Measurements from ENCODE around the gene DLGAP1.

Gene DLGAP1

DNA sequence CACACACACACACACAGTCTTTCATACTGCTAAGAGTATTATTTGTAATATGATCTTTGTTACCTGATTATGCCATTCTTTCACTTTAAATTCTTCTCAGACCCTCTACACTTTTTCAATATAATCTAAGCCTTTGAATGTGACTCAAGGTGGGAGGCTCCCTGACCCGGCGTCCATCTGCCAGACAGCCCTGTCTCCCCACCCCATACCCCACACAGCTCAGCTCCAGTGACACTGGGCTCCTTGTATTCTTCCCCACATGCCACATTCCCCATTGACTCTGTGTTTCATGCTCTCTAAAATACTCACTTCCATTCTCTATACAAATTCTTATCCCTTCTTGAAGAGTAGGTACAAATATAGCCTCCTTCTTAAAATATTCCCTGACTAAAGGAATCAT lies 563.0 kb downstream of the DLGAP1 start:
- TF ChIP-seq, protein P1, sequence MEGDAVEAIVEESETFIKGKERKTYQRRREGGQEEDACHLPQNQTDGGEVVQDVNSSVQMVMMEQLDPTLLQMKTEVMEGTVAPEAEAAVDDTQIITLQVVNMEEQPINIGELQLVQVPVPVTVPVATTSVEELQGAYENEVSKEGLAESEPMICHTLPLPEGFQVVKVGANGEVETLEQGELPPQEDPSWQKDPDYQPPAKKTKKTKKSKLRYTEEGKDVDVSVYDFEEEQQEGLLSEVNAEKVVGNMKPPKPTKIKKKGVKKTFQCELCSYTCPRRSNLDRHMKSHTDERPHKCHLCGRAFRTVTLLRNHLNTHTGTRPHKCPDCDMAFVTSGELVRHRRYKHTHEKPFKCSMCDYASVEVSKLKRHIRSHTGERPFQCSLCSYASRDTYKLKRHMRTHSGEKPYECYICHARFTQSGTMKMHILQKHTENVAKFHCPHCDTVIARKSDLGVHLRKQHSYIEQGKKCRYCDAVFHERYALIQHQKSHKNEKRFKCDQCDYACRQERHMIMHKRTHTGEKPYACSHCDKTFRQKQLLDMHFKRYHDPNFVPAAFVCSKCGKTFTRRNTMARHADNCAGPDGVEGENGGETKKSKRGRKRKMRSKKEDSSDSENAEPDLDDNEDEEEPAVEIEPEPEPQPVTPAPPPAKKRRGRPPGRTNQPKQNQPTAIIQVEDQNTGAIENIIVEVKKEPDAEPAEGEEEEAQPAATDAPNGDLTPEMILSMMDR (IDR thresholded peaks at IDR 0.05) = no peak

DNA sequence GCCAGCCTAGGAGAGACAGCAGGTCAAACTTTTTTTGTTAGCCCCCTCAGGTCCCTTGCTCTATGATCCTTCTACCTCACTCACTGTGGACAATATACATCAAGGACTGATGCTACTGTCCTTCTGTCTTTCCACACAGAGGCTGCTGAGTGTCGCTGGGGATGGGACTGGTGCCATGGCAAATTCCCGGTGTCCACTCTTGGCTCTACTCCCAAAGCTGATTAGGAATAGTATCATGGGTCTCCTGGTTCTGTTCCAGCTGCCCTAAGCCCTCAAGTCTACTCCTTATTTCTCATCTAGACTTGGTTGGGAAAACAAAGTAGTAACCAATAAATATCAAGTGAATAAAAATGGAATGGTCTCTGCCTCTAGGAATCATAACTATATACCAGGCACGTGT lies 563.9 kb downstream of the DLGAP1 start:
- DNase-seq (ENCODE audit: low spot score) = no peak
- TF ChIP-seq, protein P1 (IDR thresholded peaks at IDR 0.05) = no peak

More for the DNA sequence above, 563.0 kb downstream of the DLGAP1 start:
- H3K4me3 ChIP-seq = no peak overlapping the region
- DNase-seq (ENCODE audit: low spot score) = no peak
- H3K27ac ChIP-seq = no peak overlapping the region

DNA sequence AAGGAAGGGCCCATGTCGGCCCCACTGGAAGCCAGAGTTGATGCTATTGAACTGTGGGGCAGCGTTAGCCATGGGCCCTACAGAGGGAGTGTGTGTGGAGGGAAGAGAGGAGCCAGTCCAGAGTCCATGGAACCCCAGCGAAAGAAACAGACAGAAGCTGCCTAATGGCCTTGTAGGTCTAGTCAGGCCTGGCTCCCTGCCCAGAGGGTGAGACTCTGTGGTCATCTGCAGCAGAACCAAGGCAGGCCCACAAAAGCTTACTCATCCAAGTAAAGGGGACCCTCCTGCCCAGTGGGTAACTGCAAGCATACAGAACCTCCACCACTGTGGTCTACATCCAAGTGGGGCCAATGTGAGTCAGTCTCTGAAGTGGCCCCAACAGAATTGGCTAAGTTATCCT lies 565.3 kb downstream of the DLGAP1 start:
- TF ChIP-seq, protein P1 (IDR thresholded peaks at IDR 0.05) = no peak
- H3K27ac ChIP-seq = no peak overlapping the region
- DNase-seq (ENCODE audit: low spot score) = no peak
- no peak overlapping the region for H3K4me3 ChIP-seq

More for the DNA sequence above, 563.9 kb downstream of the DLGAP1 start:
- Histone ChIP-seq H3K27ac (no peak overlapping the region), H3K4me3 (no peak overlapping the region)

DNA sequence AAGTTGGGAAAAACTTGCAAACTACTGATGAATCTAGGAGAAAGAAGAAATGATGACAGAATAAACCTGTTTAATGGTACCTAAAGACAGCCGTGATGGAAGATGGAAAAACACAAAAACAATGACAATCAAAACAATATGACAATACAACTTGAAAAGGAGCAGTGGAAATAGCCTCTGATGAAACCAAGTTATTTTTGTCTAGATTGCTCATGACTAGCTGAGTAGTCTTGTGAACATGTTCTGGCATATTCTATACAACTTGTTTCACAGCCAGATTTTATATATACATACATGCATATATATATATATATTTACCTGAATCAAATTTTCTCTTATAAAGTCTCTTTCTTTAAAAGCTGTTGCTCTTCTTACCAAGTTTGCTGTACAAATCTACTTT lies 566.0 kb downstream of the DLGAP1 start:
- no peak for DNase-seq (ENCODE audit: low spot score)
- Histone ChIP-seq H3K4me3 (no peak overlapping the region), H3K27ac (no peak overlapping the region)
- TF ChIP-seq, protein P1 (IDR thresholded peaks at IDR 0.05) = no peak

DNA sequence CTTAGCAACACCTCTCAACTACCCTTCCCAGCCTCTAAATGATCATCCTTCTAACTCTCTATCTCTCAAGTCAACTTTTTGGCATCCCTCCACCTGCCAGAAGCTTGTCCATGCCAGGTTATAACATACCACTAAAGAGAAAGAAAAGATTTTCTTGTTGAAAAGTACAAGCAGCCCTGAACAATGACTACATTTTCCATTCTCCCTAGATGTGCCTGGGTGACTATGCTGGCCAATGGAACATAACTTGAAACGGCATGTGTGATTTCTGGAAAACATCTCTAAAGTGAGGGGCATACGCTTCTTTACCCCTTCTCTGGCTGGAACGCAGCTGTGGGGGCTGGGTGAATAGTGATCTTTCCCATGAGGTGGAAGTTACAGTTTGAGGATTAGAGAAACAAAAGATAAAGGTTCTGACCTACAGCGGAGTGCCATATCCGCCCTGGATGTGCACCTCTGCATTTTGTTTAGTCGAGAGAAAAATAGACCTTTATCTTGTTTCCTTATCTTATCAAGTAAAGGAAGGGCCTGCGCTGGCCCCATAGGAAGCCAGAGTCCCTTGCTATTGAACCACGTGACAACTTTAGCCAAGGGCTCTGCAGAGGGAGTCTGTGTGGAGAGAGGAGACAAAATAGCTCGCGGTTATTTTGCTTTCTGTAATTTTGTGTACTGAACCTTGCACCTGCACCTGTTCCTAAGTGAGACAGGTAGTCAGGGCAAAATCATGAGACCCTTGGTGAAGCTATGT lies 568.4 kb downstream of the DLGAP1 start:
- TF ChIP-seq, protein P1 (IDR thresholded peaks at IDR 0.05) = no peak

DNA sequence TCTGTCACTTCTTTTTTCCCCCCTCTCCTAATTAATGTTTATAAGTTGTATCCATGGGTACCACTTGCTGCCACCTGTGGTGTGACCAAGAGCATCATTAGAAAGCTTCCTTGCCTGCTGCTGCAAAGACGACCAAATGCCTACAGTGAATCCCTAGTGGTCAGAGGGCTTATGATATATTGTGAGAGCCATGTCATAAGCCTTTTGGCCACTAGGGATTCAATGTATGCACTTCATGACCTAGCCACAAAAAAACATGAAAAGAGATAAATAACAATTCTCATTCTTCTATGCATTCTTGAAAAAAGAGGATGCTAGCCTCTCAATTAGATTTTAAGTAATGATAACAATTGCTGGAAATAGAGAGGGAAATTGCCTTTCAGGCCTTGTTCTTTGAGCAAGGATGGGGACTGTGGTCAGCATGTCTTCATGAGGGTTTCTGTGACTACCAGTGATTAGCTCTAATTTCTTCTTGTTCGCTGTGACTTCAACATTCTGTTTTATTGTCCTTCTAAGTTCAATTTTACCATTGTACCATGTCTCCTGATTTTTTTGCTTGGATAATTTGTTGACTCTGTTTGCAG lies 569.8 kb downstream of the DLGAP1 start:
- Histone ChIP-seq H3K27ac (no peak overlapping the region), H3K4me3 (no peak overlapping the region)
- TF ChIP-seq, protein P1 (IDR thresholded peaks at IDR 0.05) = no peak
- no peak for DNase-seq (ENCODE audit: low spot score)

More for the DNA sequence above, 568.4 kb downstream of the DLGAP1 start:
- H3K4me3 ChIP-seq = no peak overlapping the region
- DNase-seq (ENCODE audit: low spot score) = no peak
- no peak overlapping the region for H3K27ac ChIP-seq

DNA sequence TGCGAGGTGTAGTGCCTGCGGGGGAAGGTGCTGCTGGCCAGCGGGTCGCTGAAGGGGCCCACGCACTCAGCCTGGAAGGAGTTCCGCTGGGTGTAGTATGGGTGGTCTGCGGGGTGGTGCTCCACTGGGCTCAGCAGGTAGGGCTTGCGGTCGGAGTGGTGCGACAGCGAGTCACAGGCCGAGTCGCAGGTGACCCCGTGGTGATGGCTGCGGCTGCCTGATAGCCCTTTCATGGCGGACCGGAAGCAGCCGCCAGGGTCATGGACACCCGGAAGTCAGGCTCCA lies 575.3 kb downstream of the DLGAP1 start:
- H3K4me3 ChIP-seq = no peak overlapping the region
- TF ChIP-seq, protein P1 (IDR thresholded peaks at IDR 0.05) = no peak
- no peak for DNase-seq (ENCODE audit: low spot score)
- no peak overlapping the region for H3K27ac ChIP-seq
